HUES6 (cell line): ENCODE data around the gene TRAF3.
"Not testable (repeated sequence)": the region's sequence is repeated elsewhere in the genome, so short reads cannot be mapped to it uniquely, and the experiment has no call there.

ENCODE experiments used
- H3K27ac ChIP-seq: 2 replicates; pipeline ENCODE4 v1.7.0; 2013; ENCODE audit warnings: low read depth, mild to moderate bottlenecking, low read length, inconsistent platforms
- H3K27me3 ChIP-seq: 2 replicates; pipeline ENCODE4 v1.6.1; 2013; ENCODE audit warnings: low read length; ENCODE audit not compliant: control insufficient read depth, insufficient read depth
- H3K36me3 ChIP-seq: 2 replicates; pipeline ENCODE4 v1.6.1; 2013; ENCODE audit warnings: low read length; ENCODE audit not compliant: control insufficient read depth, insufficient read depth
- H3K4me1 ChIP-seq: 2 replicates; pipeline ENCODE4 v1.6.1; 2013; ENCODE audit warnings: low read length; ENCODE audit not compliant: control insufficient read depth, insufficient read depth
- H3K4me3 ChIP-seq: 2 replicates; pipeline ENCODE4 v1.5.1; 2013; ENCODE audit warnings: low read depth, low read length
- H3K9ac ChIP-seq: one replicate; pipeline ENCODE4 v1.6.1; 2013; ENCODE audit warnings: mild to moderate bottlenecking, low read length
- H3K9me3 ChIP-seq: 2 replicates; pipeline ENCODE4 v1.6.1; 2013; ENCODE audit warnings: low read depth, low read length; ENCODE audit not compliant: control insufficient read depth, insufficient read depth

The TRAF3 gene

GRCh38 chr14:102833341-102833740 lies 56.1 kb downstream of the TRAF3 start:
- no peaks in the 10 kb centered on the region for H3K36me3 ChIP-seq
- H3K9me3 ChIP-seq, result no peaks in the 10 kb centered on the region
- no peaks in the 10 kb centered on the region for H3K27me3 ChIP-seq
- no peak overlapping the region for H3K9ac ChIP-seq
- peaks cover 41% of the 10 kb centered on the region for H3K4me1 ChIP-seq
- H3K4me3 ChIP-seq, result no peak overlapping the region
- no peak overlapping the region for H3K27ac ChIP-seq

- no peak overlapping the region for H3K4me3 ChIP-seq
- no peaks in the 10 kb centered on the region for H3K36me3 ChIP-seq
- H3K9ac ChIP-seq, result no peak overlapping the region
- H3K9me3 ChIP-seq, result no peaks in the 10 kb centered on the region
- H3K27me3 ChIP-seq, result no peaks in the 10 kb centered on the region
- no peak overlapping the region for H3K27ac ChIP-seq
- H3K4me1 ChIP-seq, result peaks cover 39% of the 10 kb centered on the region
Measured at GRCh38 chr14:102833991-102834390, 56.7 kb downstream of the TRAF3 start.

- Histone ChIP-seq H3K9me3 (no peaks in the 10 kb centered on the region), H3K36me3 (no peaks in the 10 kb centered on the region), H3K4me3 (no peak overlapping the region), H3K27ac (no peak overlapping the region), H3K27me3 (no peaks in the 10 kb centered on the region), H3K4me1 (peaks cover 32% of the 10 kb centered on the region), H3K9ac (no peak overlapping the region)
Measured at GRCh38 chr14:102835959-102836358, 58.7 kb downstream of the TRAF3 start.

GRCh38 chr14:102837120-102837519 lies 59.9 kb downstream of the TRAF3 start:
- not testable (repeated sequence) for H3K27ac ChIP-seq, H3K4me3 ChIP-seq, H3K9ac ChIP-seq, H3K27me3 ChIP-seq, H3K9me3 ChIP-seq, H3K36me3 ChIP-seq
- peaks cover 31% of the 10 kb centered on the region for H3K4me1 ChIP-seq

- peaks cover 24% of the 10 kb centered on the region for H3K4me1 ChIP-seq
- no peak overlapping the region for H3K9ac ChIP-seq
- H3K4me3 ChIP-seq, result no peak overlapping the region
- H3K27ac ChIP-seq, result no peak overlapping the region
- no peaks in the 10 kb centered on the region for H3K36me3 ChIP-seq
- no peaks in the 10 kb centered on the region for H3K27me3 ChIP-seq
- no peaks in the 10 kb centered on the region for H3K9me3 ChIP-seq
Measured at GRCh38 chr14:102838501-102838900, 61.3 kb downstream of the TRAF3 start.

DNA sequence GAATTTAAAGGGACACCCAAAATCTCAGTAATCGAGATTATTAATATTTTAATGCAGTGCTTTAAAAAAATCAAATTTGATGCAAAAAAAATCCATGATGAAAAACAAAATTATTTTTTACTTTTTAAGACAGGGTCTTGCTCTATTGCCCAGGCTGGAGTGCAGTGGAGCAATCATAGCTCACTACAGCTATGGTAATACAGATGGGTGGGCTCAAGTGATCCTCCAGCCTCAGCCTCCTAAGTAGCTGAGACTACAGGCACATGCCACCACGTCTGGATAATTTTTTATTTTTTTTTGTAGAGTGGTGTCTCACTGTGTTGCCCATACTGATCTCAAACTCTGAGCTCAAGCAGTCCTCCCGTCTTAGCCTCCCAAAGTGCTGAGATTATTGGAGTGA lies 62.9 kb downstream of the TRAF3 start:
- no peak overlapping the region for H3K27ac ChIP-seq
- no peak overlapping the region for H3K9ac ChIP-seq
- H3K36me3 ChIP-seq, result no peaks in the 10 kb centered on the region
- no peaks in the 10 kb centered on the region for H3K27me3 ChIP-seq
- no peaks in the 10 kb centered on the region for H3K9me3 ChIP-seq
- H3K4me1 ChIP-seq, result peaks cover 21% of the 10 kb centered on the region
- no peak overlapping the region for H3K4me3 ChIP-seq

GRCh38 chr14:102840771-102841528 lies 63.7 kb downstream of the TRAF3 start:
- no peaks in the 10 kb centered on the region for H3K27me3 ChIP-seq
- no peak overlapping the region for H3K4me3 ChIP-seq
- H3K36me3 ChIP-seq, result no peaks in the 10 kb centered on the region
- H3K4me1 ChIP-seq, result peaks cover 21% of the 10 kb centered on the region
- no peak overlapping the region for H3K9ac ChIP-seq
- no peaks in the 10 kb centered on the region for H3K9me3 ChIP-seq
- no peak overlapping the region for H3K27ac ChIP-seq

DNA sequence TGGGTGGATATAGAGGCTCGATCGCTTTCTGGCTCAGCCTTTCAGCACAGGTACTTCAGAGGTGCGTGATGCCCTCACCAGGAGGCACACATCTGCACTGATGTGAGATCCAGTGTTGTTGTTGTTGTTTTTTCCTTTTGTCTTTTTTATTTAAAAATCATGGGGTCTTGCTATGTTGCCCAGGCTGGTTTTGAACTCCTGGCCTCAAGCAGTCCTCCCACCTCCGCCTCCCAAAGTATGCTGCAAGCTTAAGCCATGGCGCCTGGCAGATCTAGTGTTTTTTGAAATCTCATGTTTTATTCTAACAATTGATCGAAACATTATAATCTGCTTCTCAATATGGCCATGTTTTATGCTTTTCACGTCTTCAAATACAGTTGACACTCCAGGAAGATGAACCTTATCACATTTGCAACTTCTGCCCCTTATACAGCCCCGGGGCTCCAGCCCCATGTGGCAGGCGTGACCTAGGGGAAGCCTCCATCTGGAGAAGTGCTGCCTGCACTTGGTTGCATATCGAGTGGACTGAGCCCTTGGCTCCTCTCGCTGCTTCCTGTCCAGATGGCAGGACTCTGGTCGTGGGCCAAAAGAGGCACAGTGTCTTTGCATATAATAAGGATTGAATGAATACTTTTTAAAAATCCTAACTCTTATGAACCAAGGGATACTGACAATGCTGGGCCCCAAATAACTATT lies 71.7 kb downstream of the TRAF3 start:
- H3K9me3 ChIP-seq, result no peaks in the 10 kb centered on the region
- H3K4me3 ChIP-seq, result no peak overlapping the region
- no peaks in the 10 kb centered on the region for H3K36me3 ChIP-seq
- H3K27me3 ChIP-seq, result no peaks in the 10 kb centered on the region
- no peaks in the 10 kb centered on the region for H3K4me1 ChIP-seq
- no peak overlapping the region for H3K27ac ChIP-seq
- no peak overlapping the region for H3K9ac ChIP-seq

DNA sequence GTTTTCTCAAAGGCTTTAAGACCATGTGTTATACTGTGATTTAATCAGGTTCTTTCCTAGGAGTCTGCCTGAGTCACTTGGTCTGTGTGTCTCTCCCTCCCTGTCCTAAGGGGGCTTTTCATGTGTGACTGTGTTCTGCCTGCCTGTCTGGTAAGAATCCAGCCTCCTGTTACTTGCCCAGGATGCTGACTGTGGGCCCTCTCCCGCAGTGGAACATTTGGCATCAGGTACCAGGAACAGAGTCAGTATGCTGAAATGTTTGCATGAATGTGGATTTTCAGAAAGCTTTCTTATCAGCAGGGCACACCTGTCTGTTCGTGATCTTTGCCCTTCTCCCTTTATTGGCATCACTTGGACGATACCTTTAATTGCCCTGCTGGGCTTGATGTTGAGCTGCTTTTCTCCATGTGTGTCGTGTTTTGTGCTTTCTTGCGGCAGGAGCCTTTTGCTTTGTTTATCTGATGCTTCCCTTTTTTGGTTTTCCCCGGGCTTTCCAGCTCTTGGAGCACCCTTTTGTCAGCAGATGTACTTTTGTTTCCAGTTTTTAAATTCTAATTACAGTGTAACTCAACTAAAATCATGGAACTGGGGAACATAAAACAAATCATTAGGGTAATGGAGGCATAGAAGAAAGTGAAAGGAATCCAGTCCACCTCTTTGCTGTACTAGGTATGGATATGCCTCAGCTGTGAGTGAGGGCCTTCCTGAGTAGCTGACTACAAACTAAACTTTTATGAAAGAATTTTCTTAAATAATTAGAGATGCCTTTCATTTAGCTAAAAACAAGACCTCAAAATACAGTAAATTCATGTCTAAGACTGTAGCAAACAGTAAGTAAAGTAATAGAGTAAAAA lies 72.5 kb downstream of the TRAF3 start:
- no peaks in the 10 kb centered on the region for H3K9me3 ChIP-seq
- no peak overlapping the region for H3K9ac ChIP-seq
- H3K4me3 ChIP-seq, result no peak overlapping the region
- H3K27ac ChIP-seq, result no peak overlapping the region
- H3K27me3 ChIP-seq, result no peaks in the 10 kb centered on the region
- H3K36me3 ChIP-seq, result no peaks in the 10 kb centered on the region
- no peaks in the 10 kb centered on the region for H3K4me1 ChIP-seq

DNA sequence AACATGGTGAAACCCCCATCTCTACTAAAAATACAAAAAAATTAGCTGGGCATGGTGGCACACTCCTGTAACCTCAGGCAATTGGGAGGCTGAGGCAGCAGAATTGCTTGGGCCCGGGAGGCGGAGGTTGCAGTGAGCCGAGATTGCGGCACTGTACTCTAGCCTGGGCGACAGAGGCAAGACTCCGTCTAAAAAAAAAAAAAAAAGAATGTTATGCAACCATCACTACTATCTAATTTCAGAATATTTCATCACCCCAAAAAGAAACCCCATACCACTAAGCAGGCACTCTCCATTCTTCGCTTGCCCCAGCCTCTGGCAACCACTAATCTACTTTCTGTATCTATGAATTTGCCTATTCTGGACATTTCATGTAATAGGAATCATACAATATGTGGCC lies 76.4 kb downstream of the TRAF3 start:
- no peaks in the 10 kb centered on the region for H3K36me3 ChIP-seq
- H3K27me3 ChIP-seq, result no peaks in the 10 kb centered on the region
- H3K9ac ChIP-seq, result no peak overlapping the region
- no peak overlapping the region for H3K4me3 ChIP-seq
- no peaks in the 10 kb centered on the region for H3K4me1 ChIP-seq
- no peak overlapping the region for H3K27ac ChIP-seq
- peaks cover 6% of the 10 kb centered on the region for H3K9me3 ChIP-seq
